Suprapubic skin (tissue), 4 donors: ENCODE results near the gene ITPKB. TPM values are rescaled to one million over a fixed set of nuclear protein-coding genes. Genes with fewer than 3 reads are reported as not detected.

Experiments
- DNase-seq, 2 donors: peaks; one replicate each; pipeline ENCODE4 v3.0.0-alpha.2; 2019; ENCODE audit warnings: low spot score in 2 of 2
- H3K27ac ChIP-seq: fragments of 200-600 bp; sonication (generic); one replicate; pipeline ENCODE4 v1.5.1; 2019
- H3K27me3 ChIP-seq: fragments of 200-600 bp; sonication (generic); one replicate; pipeline ENCODE4 v1.5.1; 2019
- H3K36me3 ChIP-seq: fragments of 200-600 bp; sonication (generic); one replicate; pipeline ENCODE4 v1.5.1; 2019
- H3K4me1 ChIP-seq: fragments of 200-600 bp; sonication (generic); one replicate; pipeline ENCODE4 v1.5.1; 2019
- H3K4me3 ChIP-seq: fragments of 200-600 bp; sonication (generic); one replicate; pipeline ENCODE4 v1.5.1; 2019; ENCODE audit warnings: mild to moderate bottlenecking
- H3K9me3 ChIP-seq: fragments of 200-600 bp; sonication (generic); one replicate; pipeline ENCODE4 v1.5.1; 2019
- CTCF ChIP-seq, 2 donors: fragments of 200-600 bp in 1 of 2; fragments of 450-650 bp in 1 of 2; sonication (generic) in 1 of 2; IDR thresholded peaks; one replicate each; pipeline ENCODE4 v1.5.1; 2016 to 2019; ENCODE audit warnings: antibody characterized with exemption in 2 of 2, mild to moderate bottlenecking in 1 of 2, moderate library complexity in 1 of 2
- EP300 ChIP-seq: sonication (generic); formaldehyde crosslinking; IDR thresholded peaks from one replicate; pipeline ENCODE4 v1.6.1; 2017; ENCODE audit warnings: antibody characterized with exemption
- POLR2A ChIP-seq, 2 donors: fragments of 450-650 bp; IDR thresholded peaks; one replicate each; pipeline ENCODE4 v1.6.1; 2017; ENCODE audit warnings: antibody characterized with exemption in 2 of 2, mild to moderate bottlenecking in 2 of 2, moderate library complexity in 2 of 2
- POLR2AphosphoS5 ChIP-seq, 3 donors: sonication (generic); formaldehyde crosslinking; IDR thresholded peaks; one replicate each; pipeline ENCODE4 v1.6.1; 2017; ENCODE audit warnings: antibody characterized with exemption in 3 of 3
- WGBS: methylation state at CpG from one replicate; pipeline ENCODE4 v1.1.5; 2018; 5-methylcytosine and 5-hydroxymethylcytosine counted together
- total RNA-seq, 4 donors: library from RNA; depleted of rRNA; stranded (reverse); fragments of >200 nt; gene quantifications; one replicate each; pipeline ENCODE4 v1.1.0, GENCODE V29; 2016

ITPKB gene
- total RNA-seq, 4 donors from 2014 or later = 31.0 to 39.0 (median 35.3) TPM

GRCh38 chr1:226627924-226628611 lies 111.0 kb downstream of the ITPKB start:
- no peaks in the 10 kb centered on the region for H3K9me3 ChIP-seq
- peaks cover 18% of the 10 kb centered on the region for H3K4me1 ChIP-seq
- H3K27ac ChIP-seq = no peak overlapping the region
- peaks cover 8% of the 10 kb centered on the region for H3K36me3 ChIP-seq
- H3K27me3 ChIP-seq = no peaks in the 10 kb centered on the region
- TF ChIP-seq CTCF (IDR thresholded peaks at IDR 0.05) (no peak), POLR2AphosphoS5 (IDR thresholded peaks at IDR 0.05) (no peak), POLR2A (IDR thresholded peaks at IDR 0.05) (no peak), EP300 (no peak)
- DNase-seq = peak; percentile 50 to 65
- WGBS = 90% methylated on average over 11 of the region's 11 CpGs
- H3K4me3 ChIP-seq = no peak overlapping the region

GRCh38 chr1:226627050-226627755 lies 111.9 kb downstream of the ITPKB start:
- no peaks in the 10 kb centered on the region for H3K27me3 ChIP-seq
- H3K9me3 ChIP-seq = no peaks in the 10 kb centered on the region
- peaks cover 8% of the 10 kb centered on the region for H3K36me3 ChIP-seq
- peak; percentile 39 to 63 for DNase-seq
- H3K4me1 ChIP-seq = peaks cover 11% of the 10 kb centered on the region
- 88% methylated on average over 6 of the region's 6 CpGs for WGBS
- no peak for TF ChIP-seq POLR2A (IDR thresholded peaks at IDR 0.05)
- no peak for TF ChIP-seq CTCF (IDR thresholded peaks at IDR 0.05)
- TF ChIP-seq EP300 = no peak
- TF ChIP-seq POLR2AphosphoS5 (IDR thresholded peaks at IDR 0.05) = no peak
- H3K4me3 ChIP-seq = no peak overlapping the region
- H3K27ac ChIP-seq = no peak overlapping the region

- no peaks in the 10 kb centered on the region for H3K9me3 ChIP-seq
- peak; percentile 88 to 89 for DNase-seq
- no peak overlapping the region for H3K4me3 ChIP-seq
- peak; percentile 99 for TF ChIP-seq CTCF (IDR thresholded peaks at IDR 0.05)
- peak in 1 of 3 donors; percentile 36 for TF ChIP-seq POLR2AphosphoS5 (IDR thresholded peaks at IDR 0.05)
- no peak for TF ChIP-seq POLR2A (IDR thresholded peaks at IDR 0.05)
- no peak for TF ChIP-seq EP300
- WGBS = 3% methylated on average over 11 of the region's 11 CpGs
- H3K27ac ChIP-seq = no peak overlapping the region
- H3K4me1 ChIP-seq = peaks cover 11% of the 10 kb centered on the region
- peaks cover 4% of the 10 kb centered on the region for H3K36me3 ChIP-seq
- no peaks in the 10 kb centered on the region for H3K27me3 ChIP-seq
Observed at GRCh38 chr1:226626577-226626956, 112.5 kb downstream of the ITPKB start.

GRCh38 chr1:226625832-226626576 lies 113.1 kb downstream of the ITPKB start:
- WGBS = 76% methylated on average over 10 of the region's 10 CpGs
- DNase-seq = peak; percentile 65
- H3K4me3 ChIP-seq = no peak overlapping the region
- no peaks in the 10 kb centered on the region for H3K27me3 ChIP-seq
- H3K27ac ChIP-seq = no peak overlapping the region
- H3K9me3 ChIP-seq = no peaks in the 10 kb centered on the region
- peaks cover 11% of the 10 kb centered on the region for H3K4me1 ChIP-seq
- H3K36me3 ChIP-seq = no peaks in the 10 kb centered on the region
- TF ChIP-seq EP300 = no peak

GRCh38 chr1:226625326-226625725 lies 113.8 kb downstream of the ITPKB start:
- Histone ChIP-seq H3K27me3 (no peaks in the 10 kb centered on the region), H3K36me3 (no peaks in the 10 kb centered on the region), H3K4me1 (peaks cover 11% of the 10 kb centered on the region), H3K9me3 (no peaks in the 10 kb centered on the region), H3K27ac (no peak overlapping the region), H3K4me3 (no peak overlapping the region)
- peak; percentile 54 for DNase-seq
- no peak for TF ChIP-seq CTCF (IDR thresholded peaks at IDR 0.05)
- no peak for TF ChIP-seq EP300
- no peak for TF ChIP-seq POLR2AphosphoS5 (IDR thresholded peaks at IDR 0.05)
- no peak for TF ChIP-seq POLR2A (IDR thresholded peaks at IDR 0.05)
- WGBS = 96% methylated on average over 6 of the region's 6 CpGs
